Tibial nerve (tissue), 3 donors: Measurements from ENCODE around the gene ATP8B2.
"Not testable (repeated sequence)": the region's sequence is repeated elsewhere in the genome, so short reads cannot be mapped to it uniquely, and the experiment has no call there.

Experiments
- EP300 ChIP-seq, 2 donors: sonication (generic); formaldehyde crosslinking; IDR thresholded peaks; one replicate each; pipeline ENCODE4 v1.6.1; 2017; ENCODE audit warnings: antibody characterized with exemption in 2 of 2, mild to moderate bottlenecking in 1 of 2
- POLR2A ChIP-seq, 2 donors: fragments of 450-650 bp; IDR thresholded peaks; one replicate each; pipeline ENCODE4 v1.6.1; 2017; ENCODE audit warnings: antibody characterized with exemption in 2 of 2, mild to moderate bottlenecking in 2 of 2, moderate library complexity in 2 of 2

DNA sequence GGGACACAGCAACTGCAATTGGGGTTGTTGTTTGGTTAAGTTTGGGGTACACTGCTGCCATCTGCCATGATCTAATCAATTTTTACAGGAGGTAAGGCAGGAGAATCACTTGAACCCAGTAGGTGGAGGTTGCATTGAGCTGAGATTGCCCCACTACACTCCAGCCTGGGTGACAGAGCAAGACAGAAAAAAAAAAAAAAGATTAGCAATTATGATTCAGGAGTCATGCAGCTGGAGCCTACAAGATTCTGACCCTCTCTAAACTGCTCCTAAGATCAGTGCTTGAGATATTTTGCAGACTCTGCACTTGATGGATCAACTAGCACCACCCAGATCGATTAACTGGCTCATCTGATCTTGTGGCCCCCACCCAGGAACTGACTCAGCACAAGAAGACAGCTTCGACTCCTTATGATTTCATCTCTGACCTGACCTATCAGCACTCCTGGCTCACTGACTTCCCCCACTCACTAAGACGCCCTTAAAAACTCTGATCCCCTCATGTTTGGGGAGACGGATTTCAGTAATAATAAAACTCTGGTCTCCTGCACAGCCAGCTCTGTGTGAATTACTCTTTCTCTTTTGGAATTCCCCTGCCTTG, 17.6 kb upstream of the ATP8B2 start:
- not testable (repeated sequence) for TF ChIP-seq POLR2A, EP300 (IDR thresholded peaks at IDR 0.05)
